HT-29 (cell line): Measurements from ENCODE around the gene MSTN. TPM values are rescaled to one million over a fixed set of nuclear protein-coding genes. Genes with fewer than 3 reads are reported as not detected.
A peak's percentile ranks its signal among the peaks of the same experiment; 100 is the strongest.
"Not testable (repeated sequence)": the region's sequence is repeated elsewhere in the genome, so short reads cannot be mapped to it uniquely, and the experiment has no call there.

Experiments
- DNase-seq: peaks from one replicate; pipeline ENCODE4 v3.0.0-alpha.2; 2015; ENCODE audit warnings: low spot score
- total RNA-seq: library from RNA; depleted of rRNA; stranded (reverse); fragments of >200 nt; shearing (Covaris generic); gene quantifications from 2 replicates; pipeline ENCODE4 v1.2.3, GENCODE V29; 2014

MSTN gene
- total RNA-seq, 1 experiment from 2014 or later = not detected

DNA sequence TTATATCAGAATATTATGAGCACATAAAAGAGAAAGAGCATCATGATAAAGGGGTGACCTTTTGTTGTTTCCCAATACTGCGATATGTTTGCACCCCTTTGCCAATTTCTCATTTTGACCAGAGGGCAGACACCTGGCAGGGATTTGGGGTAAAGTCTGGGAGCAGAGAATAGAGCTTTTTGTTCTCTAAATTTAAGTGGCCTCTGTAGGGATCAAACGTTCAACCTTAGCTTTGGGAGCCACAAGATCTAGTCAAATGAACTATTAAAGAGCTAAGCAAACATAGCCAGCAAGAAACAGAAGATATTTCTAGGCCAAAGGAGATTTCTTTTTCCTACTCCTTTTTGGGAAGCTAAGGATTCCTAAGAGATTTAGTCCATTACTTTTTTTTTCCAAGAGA is 1.1 kb upstream of the MSTN start:
- DNase-seq = no peak

DNA sequence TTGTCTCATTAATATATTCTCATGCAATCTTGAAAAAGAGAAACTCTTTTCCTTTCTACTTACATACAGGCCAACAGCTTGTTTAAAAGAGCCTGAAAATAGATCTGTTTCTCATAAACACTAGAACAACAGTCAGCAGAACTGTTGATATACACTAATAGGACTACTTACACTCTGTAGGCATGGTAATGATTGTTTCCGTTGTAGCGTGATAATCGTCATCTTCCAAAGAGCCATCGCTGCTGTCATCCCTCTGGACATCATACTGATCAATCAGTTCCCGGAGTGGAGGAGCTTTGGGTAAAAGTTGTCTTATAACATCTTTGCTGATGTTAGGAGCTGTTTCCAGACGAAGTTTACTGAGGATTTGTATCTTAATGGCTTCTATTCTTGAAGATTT is 476 bp downstream of the MSTN start:
- no peak for DNase-seq

DNA sequence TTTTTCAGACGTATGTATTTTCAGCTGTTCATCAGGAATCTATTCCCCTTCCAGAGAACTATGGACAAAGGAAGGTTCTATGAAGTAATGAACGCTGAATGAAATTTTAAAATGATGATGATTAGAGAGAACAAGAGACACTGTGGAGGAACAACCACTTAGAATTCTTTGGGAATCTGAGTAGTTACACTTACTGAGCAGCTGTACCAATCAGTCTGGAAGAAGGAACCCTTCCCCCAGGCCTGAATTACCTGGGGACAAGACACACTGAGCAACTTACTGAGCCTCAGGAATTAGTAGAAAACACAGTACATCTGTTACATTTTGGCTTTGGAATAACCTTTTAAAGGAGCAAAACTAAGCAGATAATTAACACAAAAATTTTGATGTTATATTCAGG is 1.9 kb downstream of the MSTN start:
- DNase-seq = no peak

DNA sequence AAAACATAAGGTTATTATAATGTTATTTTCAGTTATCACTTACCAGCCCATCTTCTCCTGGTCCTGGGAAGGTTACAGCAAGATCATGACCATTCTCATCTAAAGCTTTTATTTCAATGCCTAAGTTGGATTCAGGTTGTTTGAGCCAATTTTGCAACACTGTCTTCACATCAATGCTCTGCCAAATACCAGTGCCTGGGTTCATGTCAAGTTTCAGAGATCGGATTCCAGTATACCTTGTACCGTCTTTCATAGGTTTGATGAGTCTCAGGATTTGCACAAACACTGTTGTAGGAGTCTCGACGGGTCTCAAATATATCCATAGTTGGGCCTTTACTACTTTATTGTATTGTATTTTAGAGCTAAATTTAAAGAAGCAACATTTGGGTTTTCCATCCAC is 2.5 kb downstream of the MSTN start:
- no peak for DNase-seq

DNA sequence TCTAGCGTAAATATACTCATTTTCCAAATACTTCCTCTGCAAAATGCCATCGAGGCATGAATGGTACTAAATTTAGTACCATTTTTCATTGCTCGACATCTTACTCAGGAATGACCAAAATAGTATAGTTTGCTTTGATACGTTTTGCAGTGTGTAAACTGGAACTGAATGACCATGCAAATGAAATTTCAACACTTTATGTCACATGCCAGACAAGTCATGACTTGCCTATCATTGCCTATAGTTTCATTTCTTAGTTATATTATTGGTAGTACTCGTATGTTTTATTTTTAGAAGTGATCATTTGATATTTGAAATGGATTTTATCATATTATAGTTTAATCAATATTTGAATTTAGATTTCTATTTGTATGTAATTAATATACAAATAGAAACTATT is 9.1 kb downstream of the MSTN start:
- no peak for DNase-seq

DNA sequence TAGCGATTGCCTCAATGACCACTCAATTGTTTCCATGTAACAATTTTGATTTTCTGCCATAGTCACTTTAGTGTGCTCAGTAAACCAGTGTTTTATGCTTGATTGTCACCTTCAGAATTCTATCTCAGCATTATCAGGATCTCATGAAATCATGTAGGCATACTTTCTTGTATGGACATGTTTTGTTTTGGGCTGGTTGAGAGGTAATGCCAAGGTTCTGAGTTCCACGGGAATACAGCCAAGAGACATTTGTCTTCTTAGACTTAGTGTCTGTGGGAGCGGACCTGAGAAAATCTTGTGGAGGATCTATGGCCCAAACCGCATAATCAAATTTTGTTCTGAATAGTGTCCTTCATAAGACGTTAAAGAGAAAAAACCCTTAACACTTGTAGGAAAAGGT is 10.2 kb downstream of the MSTN start:
- DNase-seq = no peak

DNA sequence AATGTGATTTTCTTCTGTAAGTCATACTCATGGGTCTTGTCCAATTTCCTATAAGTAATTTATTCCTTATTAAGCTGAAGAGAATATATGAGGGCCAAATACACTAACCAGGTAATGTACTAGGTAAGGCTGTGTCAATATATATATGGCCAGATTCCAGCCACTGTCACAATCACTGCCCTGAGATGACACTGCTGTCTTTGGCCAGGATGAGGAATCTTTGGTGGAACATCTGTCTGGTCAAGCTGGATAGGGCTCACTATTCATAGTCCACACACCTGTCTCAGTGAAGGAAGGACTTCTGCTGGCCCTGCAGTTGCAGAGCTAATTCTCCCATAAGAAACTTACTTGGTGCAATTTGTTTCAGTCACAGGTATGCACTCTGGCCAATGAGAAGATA is 11.3 kb downstream of the MSTN start:
- DNase-seq = no peak

DNA sequence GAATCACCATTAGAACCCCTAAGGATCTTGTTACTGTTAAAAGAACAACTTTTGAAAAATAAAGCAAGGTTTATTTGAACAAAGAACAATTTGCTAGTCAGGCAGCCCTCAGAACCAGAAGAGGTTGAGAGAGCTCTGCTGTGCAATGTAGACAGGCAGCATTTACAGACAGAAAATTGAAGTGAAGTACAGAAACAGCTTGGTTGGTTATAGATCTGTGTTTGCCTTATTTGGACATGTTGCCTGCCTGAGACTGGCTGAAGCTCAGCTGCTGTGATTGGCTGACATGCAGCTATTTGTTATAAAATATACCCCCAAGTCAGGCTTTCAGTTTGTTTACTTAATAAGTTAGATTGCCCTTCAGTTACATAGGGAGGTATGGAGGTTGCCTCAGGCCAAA is 12.5 kb downstream of the MSTN start:
- no peak for DNase-seq

DNA sequence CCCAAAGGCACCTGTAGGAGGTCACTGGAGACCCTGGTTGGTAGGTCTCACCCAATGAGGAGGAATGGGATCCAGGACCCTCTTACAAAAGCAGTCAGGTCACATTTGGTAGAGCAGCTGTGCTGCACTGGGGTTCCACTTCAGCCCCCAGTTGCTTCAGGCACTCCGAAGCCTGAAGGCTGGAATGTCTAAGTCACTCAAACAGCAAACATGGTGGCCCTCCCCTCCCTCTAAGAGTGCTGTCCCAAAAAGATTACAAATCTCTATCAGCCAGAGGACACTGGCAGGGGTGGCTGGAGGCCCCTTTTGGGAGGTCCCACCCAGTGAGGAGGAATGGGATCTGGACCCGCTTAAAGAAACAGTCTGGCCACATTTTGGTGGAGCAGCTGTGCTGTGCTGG is 17.7 kb downstream of the MSTN start:
- DNase-seq = no peak

DNA sequence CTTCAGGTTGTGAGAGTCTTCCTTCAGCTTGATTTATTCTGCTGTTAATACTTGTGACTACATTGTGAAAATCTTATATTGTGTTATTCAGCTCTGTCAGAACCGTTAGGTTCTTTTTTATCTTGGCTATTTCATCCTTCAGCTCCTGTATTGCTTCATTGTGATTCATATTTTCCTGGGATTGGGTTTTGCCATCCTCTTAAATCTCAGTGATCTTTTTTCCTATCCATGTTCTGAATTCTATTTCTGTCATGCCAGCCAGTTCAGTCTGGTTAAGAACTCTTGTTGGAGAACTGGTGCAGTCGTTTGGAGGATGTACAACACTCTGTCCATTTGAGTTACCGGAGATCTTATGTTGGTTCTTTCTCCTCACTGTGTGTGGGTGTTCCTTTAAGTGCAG is 19.1 kb downstream of the MSTN start:
- DNase-seq = no peak

DNA sequence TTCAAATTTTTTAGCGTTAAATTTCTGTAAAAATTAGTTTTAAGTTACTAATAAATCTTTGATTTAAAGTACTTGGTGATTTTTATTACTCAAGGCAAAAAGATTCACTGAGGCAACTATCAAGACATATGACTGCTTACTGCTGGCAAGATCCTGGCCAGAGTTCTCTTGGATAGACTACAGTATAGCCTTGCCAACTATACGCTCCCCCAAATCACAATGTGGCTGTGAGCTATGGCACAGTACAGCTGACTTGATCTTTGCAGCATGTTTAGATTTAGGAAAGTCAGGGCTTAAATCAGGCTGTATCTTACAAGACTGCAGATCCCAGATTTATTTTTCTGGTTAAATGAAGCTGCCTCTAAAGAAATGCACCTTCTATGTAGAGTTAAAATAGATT is 26.5 kb downstream of the MSTN start:
- no peak for DNase-seq

DNA sequence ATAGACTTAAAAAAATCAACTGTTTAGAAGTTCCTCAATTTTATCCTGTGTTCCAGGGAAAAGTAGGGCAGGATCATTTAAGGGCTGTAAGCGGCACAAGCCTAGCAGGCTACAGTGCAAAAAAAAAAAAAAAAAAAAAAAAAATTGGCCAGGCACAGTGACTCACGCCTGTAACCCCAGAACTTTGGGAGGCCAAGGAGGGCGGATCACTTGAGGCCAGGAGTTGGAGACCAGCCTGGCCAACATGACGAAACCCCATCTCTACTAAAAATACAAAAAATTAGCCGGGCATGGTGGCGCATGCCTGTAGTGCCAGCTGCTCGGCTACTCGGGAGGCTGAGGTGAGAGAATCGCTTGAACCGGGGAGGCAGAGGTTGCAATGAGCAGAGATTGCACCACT is 28.1 kb downstream of the MSTN start:
- not testable (repeated sequence) for DNase-seq

DNA sequence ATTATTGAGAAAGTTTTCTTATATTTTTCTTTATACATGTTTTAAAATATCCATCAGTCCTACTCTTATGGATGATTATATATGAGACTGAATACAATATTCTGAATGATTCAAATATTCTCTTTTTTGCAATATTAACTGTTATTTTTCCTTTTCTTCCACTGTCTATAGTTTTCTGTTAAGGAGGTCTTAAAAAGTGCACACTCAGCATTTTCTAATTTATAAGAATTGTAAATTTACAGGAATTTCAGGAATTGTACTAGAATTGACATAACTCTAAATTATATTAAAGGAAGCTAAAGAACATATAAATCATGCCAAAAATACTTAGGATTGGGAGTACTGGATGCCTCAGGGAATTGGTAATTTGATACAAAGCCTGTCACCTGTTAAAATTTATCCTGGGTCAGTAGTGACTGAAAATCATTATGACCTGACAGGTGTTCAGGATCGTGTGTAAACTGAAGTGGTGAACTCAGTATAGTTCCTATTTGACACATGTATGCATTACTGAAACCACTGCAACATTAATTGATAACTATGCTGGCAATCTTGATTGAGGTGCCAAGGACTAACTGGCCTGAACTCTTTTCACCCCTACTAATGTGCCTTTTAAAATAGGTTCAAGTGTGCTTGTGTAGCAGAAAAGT is 30.4 kb downstream of the MSTN start:
- DNase-seq = no peak

DNA sequence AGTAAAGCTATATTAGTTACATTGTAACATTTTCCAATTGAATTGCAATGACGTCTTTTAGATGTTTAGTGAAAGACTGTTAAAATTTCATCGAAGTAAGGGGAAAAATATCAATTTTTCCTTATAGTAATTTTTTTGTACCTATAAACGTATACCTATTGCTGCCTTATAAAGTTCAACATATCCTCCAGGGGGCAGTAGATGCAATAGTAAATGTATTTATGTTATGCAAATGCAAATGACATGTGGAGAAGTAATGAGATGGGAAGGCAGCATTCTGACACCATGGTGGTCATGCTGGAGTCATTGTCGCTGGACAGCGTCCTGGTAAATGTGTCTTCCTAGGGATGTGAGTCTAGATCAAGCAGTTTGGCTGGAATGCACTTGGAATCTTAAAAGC is 38.7 kb downstream of the MSTN start:
- DNase-seq = peak; percentile 78

DNA sequence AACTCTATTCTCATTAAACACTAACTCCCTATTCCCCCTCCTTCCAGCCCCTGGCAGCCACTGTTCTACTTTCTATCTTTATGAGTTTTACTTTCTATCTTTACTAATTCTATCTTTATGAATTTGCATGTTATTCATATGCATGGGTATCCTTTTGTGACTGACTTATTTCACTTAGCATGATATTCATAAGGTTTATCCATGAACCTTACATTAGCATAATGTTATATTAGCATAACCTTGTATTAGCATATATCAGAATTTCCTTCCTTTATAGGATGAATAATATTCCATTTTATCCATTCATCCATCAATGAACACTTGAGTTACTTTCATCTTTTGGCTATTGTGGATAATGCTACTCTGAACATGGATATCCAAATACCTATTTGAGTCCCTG is 41.8 kb downstream of the MSTN start:
- DNase-seq = no peak

DNA sequence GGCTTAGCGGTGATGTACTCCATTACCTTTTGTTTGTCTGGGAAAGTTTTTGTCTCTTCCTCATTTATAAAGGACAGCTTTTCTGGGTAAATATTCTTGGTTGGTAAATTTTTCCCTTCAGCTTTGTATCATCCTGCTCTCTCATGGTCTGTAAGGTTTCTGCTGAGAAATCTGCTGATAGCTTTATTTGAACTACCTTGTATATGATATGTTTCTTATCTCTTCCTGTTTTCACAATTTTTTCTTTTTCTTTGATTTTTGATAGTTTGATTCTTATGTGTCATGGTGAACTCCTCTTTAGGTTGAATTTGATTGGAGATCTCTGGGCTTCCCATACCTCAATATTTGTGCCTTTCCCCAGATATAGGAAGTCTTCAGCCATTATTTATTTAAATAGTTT is 44.7 kb downstream of the MSTN start:
- no peak for DNase-seq

DNA sequence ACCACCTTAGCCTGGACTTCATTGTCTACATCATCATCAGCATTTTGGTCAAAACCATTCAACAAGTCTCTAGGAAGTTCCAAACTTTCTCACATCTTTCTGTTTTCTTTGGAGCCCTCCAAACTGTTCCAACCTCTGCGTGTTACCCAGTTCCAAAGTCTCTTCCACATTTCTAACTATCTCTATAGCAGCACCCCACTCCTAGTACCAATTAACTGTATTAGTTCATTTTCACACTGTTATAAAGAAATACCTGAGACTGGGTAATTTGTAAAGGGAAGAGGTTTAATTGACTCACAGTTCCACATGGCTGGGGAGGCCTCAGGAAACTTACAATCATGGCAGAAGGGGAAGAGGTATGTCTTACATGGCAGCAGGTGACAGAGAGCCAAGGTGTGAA is 46.6 kb downstream of the MSTN start:
- not testable (repeated sequence) for DNase-seq
